Measurements from ENCODE around the gene RPSA. TPM values are rescaled to one million over a fixed set of nuclear protein-coding genes. Genes with fewer than 3 reads are reported as not detected.
"Not testable (repeated sequence)": the region's sequence is repeated elsewhere in the genome, so short reads cannot be mapped to it uniquely, and the experiment has no call there.

The RPSA gene
- total RNA-seq, 1 experiment from 2014 or later: 1,831 TPM

DNA sequence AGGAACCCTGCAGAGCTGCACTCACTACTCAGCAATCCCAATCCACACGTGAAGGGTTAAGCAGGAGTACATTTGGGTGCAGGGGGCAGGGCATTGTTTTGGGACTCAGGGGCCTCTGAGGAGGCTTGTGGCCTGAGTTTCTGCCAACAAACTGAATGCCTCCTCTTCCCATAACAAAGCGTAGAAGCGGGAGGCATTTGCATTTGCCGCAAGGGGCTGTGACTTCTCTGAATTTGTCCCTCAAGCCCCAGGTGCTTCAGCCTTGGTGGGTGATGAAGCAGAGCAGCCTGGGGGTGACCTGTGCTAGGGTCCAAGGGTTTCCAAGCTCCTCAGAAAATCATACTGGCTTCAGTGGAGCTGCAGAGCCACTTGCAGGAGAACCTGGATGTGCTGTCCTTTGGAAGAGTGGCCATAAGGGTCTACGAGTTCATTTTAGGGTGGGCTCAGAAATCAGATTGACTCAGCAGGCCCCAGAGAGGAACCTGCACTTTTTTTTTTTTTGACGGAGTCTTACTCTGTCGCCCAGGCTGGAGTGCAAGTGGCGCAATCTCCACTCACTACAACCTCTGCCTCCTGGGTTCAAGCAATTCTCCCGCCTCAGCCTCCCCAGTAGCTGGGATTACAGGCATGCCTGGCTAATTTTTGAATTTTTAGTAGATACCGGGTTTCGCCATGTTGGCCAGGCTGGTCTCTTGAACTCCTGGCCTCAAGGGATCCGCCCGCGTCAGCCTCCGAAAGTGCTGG is 1.4 kb upstream of the RPSA start:
- peaks cover 12% of the 10 kb centered on the region for H3K4me1 ChIP-seq (replicated peaks)
- H3K36me3 ChIP-seq: peaks cover 33% of the 10 kb centered on the region
- no peak overlapping the region for H3K27ac ChIP-seq
- no peaks in the 10 kb centered on the region for H3K27me3 ChIP-seq (replicated peaks)
- no peak for DNase-seq (ENCODE audit: low read depth in 1 of 2, low spot score in 2 of 2)
- H3K4me3 ChIP-seq: no peak overlapping the region
- H3K9me3 ChIP-seq (replicated peaks): no peaks in the 10 kb centered on the region

DNA sequence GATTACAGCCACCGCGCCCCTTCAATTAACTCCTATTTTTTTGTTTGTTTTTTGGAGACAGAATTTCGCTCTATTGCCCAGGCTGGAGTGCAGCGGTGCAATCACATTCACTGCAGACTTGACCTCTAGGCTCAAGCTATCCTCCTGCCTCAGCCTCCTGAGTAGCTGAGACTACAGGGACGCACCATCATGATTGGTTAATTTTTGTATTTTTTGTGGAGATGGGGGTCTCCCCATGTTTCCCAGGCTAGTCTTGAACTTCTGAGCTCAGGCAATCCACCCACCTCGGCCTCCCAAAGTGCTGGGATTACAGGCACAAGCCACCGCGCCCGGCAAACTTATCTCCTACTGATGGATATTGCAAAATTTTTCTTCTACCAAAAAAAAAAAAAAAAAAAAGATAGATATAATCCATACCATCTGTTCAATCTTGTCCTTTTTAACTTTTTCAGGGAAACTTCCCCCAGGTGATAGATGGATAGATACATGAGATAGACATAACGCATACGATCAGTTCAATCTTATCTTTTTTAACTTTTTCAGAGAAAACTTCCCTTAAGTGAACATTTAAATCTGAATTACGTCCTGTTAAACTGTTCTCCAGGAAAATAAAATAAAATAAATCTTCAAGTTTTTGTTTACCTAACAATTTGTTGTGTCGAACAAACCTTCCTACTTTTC is 693 bp upstream of the RPSA start:
- H3K4me3 ChIP-seq: peak overlapping the region; percentile 63
- no peak for DNase-seq (ENCODE audit: low read depth in 1 of 2, low spot score in 2 of 2)
- H3K36me3 ChIP-seq: peaks cover 40% of the 10 kb centered on the region
- H3K4me1 ChIP-seq (replicated peaks): peaks cover 12% of the 10 kb centered on the region
- peak overlapping the region; percentile 77 for H3K27ac ChIP-seq
- no peaks in the 10 kb centered on the region for H3K9me3 ChIP-seq (replicated peaks)
- H3K27me3 ChIP-seq (replicated peaks): no peaks in the 10 kb centered on the region

DNA sequence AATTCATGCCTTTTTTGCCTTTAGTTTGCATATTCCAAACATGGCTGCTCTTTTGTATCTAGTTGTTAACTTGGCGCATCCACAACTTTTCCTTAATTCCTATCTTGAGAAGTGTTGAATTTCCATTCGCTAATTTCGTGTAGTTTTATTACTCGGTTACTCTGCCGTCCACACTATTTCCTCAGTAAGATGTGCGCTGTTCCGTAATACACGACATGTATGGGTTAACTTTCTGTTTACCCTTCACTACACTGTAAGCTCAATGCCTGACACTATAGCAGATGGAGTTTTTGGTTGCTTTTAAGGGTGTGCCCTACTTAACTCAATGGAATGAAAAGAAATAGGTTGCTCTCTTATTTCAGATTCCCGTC is 724 bp downstream of the RPSA start:
- Histone ChIP-seq H3K27ac (peak overlapping the region; percentile 77), H3K4me3 (peak overlapping the region; percentile 63), H3K9me3 (replicated peaks) (no peaks in the 10 kb centered on the region), H3K4me1 (replicated peaks) (peaks cover 12% of the 10 kb centered on the region), H3K27me3 (replicated peaks) (no peaks in the 10 kb centered on the region), H3K36me3 (peaks cover 54% of the 10 kb centered on the region)
- DNase-seq (ENCODE audit: low read depth in 1 of 2, low spot score in 2 of 2): peak in 1 of 2 experiments; percentile 7

DNA sequence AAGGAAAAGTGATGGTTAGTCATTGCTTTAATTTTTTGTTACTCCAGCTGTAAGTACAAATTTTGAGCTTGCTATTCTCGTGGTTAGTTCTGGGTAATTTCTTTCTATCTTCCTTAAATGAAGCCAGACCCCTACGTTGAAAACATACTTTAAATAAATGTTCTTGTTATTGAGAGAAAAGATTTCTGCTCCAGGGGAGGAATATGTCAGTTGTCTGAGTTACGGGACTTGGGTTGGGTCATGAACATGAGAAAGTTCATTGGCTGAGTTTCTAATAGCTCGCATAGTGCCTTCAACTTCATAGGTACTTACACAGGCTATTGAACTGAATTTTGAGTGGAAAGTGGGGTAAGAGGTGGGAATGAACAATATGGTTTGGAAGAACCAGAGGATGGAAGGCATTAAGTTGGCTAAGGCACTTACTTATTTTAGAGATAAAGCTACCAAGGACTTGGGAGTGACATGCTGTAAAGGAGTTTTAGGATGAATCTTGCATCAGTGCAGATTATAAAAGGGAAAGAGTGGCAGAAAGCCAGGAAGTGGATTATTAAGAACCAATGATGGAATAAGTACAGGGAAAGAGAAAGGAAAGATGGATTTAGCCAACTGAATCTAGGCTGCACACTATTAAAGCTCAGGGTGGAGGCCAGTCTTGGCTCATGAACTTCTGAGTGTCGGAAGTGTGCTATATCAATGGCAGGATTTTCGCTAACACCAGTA is 1.4 kb downstream of the RPSA start:
- no peaks in the 10 kb centered on the region for H3K9me3 ChIP-seq (replicated peaks)
- no peak overlapping the region for H3K27ac ChIP-seq
- H3K4me3 ChIP-seq: peak overlapping the region; percentile 63
- H3K27me3 ChIP-seq (replicated peaks): no peaks in the 10 kb centered on the region
- H3K4me1 ChIP-seq (replicated peaks): peaks cover 12% of the 10 kb centered on the region
- peaks cover 61% of the 10 kb centered on the region for H3K36me3 ChIP-seq
- DNase-seq (ENCODE audit: low read depth in 1 of 2, low spot score in 2 of 2): no peak

DNA sequence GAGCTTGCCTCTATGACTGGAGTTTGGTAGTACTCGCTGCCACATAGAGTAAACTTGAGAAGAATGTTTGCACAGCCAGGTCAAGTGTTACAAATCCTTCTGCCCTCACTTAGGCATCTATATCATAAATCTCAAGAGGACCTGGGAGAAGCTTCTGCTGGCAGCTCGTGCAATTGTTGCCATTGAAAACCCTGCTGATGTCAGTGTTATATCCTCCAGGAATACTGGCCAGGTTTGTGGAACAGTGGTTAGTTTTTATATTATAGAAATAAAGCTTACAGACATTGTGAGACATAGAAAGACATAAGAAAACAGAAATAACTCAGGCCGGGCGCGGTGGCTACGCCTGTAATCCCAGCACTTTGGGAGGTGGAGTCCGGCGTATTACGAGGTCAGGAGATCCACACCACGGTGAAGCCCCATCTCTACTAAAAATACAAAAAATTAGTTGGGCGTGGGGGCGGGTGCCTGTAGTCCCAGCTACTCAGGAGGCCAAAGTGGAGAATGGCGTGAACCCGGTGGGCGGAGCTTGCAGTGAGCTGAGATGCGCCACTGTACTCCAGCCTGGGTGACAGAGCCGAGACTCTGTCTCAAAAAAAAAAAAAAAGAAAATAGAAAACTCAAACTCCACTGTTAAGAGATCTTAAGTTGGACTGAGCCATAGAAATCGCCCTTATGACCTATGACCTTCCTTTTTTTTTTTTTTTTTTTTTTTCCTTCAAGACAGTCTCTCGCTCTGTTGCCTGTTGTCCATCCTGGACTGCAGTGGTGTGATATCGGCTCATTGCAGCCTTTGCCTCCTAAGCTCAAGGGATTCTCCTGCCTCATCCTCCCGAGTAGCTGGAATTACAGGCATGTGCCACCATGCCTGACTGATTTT is 2.2 kb downstream of the RPSA start:
- Histone ChIP-seq H3K4me1 (replicated peaks) (peaks cover 12% of the 10 kb centered on the region), H3K27ac (no peak overlapping the region), H3K36me3 (peaks cover 69% of the 10 kb centered on the region), H3K27me3 (replicated peaks) (no peaks in the 10 kb centered on the region), H3K9me3 (replicated peaks) (no peaks in the 10 kb centered on the region), H3K4me3 (peak overlapping the region; percentile 63; the same call in 1 of the 2 replicates)
- DNase-seq (ENCODE audit: low read depth in 1 of 2, low spot score in 2 of 2): no peak

DNA sequence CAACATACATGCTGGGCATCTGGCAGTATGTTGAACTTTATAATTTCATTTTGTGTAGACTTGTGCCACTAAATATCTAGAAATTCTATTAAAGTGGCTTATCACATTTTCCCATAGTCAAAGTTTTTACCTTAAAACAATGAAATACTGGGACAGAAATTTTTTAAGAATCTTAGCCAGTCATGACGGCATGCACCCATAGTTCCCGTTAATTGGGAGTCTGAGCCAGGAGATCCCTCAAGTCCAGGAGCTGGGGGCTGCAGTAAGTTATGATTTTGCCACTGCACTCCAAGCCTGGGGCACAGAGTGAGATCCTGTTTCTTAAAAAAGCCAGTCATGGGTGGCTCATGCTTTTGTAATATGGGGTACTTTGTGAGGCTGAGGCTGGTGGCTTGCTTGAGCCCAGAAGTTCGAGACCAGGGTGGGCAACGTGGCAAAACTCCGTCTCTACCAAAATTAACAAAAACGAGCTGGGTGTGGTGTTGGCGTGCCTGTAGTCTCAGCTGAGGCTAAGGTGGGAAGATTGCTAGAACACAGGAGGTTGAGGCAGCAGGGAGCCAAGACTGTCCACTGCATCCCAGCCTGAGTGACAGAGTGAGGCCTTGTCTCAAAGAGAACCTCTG is 3.1 kb downstream of the RPSA start:
- Histone ChIP-seq H3K9me3 (replicated peaks) (no peaks in the 10 kb centered on the region), H3K27me3 (replicated peaks) (no peaks in the 10 kb centered on the region), H3K27ac (no peak overlapping the region), H3K4me3 (no peak overlapping the region), H3K4me1 (replicated peaks) (peaks cover 12% of the 10 kb centered on the region), H3K36me3 (peaks cover 78% of the 10 kb centered on the region)
- no peak for DNase-seq (ENCODE audit: low read depth in 1 of 2, low spot score in 2 of 2)

DNA sequence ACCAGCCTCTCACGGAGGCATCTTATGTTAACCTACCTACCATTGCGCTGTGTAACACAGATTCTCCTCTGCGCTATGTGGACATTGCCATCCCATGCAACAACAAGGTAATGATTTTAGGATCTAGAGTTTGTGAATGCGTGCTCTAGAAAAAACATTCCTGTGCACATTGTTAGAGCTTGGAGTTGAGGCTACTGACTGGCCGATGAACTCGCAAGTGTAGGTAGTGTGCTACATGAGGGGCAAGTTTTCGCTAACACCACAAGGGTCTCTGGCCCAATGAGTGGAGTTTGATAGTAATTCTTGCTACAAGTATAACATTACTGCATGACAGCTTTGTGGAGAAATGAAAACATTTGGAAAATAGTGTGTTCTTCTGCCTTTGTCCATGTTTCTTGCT is 4.4 kb downstream of the RPSA start:
- Histone ChIP-seq H3K27ac (no peak overlapping the region), H3K27me3 (replicated peaks) (no peaks in the 10 kb centered on the region), H3K4me1 (replicated peaks) (peaks cover 12% of the 10 kb centered on the region), H3K9me3 (replicated peaks) (no peaks in the 10 kb centered on the region), H3K4me3 (no peak overlapping the region), H3K36me3 (peaks cover 86% of the 10 kb centered on the region)
- DNase-seq (ENCODE audit: low read depth in 1 of 2, low spot score in 2 of 2): no peak

DNA sequence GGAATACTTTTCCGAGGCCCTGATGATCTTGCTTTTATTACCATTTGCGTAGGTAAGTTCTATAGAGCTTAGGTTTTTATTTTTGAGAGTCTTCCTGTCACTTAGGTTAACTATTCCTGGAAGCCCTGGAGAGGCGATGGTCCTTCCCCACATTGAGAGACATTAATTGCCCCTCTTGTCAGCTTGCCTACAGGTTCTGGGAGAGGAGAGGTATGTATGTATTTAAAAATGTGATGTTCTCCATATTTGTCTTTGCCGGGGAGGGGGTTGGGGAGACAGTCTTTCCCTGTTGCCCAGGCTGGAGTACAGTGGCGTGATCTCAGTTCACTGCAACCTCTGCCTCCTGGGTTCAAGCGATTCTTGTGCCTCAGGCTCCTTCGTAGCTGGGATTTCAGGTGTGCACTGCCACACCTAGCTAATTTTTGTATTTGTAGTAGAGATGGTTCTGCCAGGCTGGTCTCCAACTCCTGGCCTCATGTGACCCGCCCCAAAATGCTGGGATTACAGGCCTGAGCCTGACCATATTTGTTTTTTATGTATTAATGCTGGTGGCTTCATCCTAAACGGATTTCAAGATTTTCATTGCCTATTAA is 6.2 kb downstream of the RPSA start:
- Histone ChIP-seq H3K4me3 (no peak overlapping the region), H3K27me3 (replicated peaks) (no peaks in the 10 kb centered on the region), H3K27ac (no peak overlapping the region), H3K9me3 (replicated peaks) (no peaks in the 10 kb centered on the region), H3K4me1 (replicated peaks) (peaks cover 7% of the 10 kb centered on the region), H3K36me3 (peaks cover 75% of the 10 kb centered on the region)
- no peak for DNase-seq (ENCODE audit: low read depth in 1 of 2, low spot score in 2 of 2)

DNA sequence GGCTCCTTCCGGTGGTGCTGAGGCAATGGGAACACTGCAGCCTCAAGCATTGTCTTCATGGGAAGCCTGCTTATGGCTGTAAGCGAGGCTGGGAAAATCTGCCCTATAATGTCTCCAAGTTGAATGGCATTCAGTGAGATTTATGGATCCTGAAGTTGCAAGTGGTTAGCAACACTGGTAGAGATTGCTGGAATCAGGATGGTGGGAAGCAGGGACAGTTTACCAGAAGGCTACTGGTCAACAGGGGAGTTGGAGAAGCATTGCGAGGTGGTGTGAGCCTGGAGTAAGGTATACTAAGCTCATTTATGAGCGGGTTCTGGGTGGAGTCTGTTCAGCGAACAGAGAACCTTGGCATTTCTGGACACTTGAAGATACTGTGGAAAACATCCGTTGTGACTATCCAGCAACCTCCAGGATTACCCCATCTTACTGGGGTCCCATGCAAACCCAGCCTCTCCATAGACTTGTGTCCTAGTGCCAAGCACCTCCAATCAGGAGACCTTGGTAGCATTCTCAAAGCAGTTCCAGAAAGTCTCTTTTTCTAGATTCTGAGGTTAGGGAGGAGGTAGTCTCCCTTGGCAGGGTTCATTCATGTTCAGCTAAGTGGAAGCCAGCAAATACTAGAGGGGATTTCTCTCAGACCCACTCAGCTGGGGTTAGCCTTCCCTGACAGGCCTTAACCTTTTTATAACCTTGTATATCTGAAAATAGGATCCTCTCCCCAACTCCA is 7.3 kb downstream of the RPSA start:
- Histone ChIP-seq H3K36me3 (peaks cover 64% of the 10 kb centered on the region), H3K4me1 (replicated peaks) (no peaks in the 10 kb centered on the region), H3K27me3 (replicated peaks) (no peaks in the 10 kb centered on the region), H3K4me3 (no peak overlapping the region), H3K9me3 (replicated peaks) (no peaks in the 10 kb centered on the region), H3K27ac (no peak overlapping the region)
- DNase-seq (ENCODE audit: low read depth in 1 of 2, low spot score in 2 of 2): no peak

DNA sequence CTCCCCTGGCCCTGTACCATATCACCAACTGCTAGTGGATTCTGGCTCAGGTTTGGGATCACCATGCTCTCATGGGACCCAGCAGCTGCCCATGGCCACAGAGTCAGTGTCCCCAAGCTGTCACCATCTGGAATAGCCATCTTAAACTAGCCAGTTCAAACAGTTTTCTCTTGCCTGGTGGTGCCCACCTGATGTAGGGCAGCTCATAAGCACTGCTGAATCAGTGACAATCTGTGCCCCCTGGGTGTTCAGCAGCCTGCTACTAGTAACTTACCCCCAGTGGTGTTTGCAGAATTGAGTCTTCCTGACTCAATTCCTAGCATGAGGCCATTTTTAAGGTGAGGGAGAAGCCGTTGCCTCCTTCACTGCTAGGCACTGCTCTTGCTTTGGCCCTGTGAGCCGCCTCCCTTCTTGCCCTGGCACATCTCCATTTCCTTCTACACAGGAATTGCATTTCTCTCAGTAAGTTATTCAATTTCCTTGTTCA is 7.9 kb downstream of the RPSA start:
- Histone ChIP-seq H3K27ac (no peak overlapping the region), H3K27me3 (replicated peaks) (no peaks in the 10 kb centered on the region), H3K4me3 (no peak overlapping the region), H3K9me3 (replicated peaks) (no peaks in the 10 kb centered on the region), H3K36me3 (peaks cover 60% of the 10 kb centered on the region), H3K4me1 (replicated peaks) (no peaks in the 10 kb centered on the region)
- no peak for DNase-seq (ENCODE audit: low read depth in 1 of 2, low spot score in 2 of 2)

DNA sequence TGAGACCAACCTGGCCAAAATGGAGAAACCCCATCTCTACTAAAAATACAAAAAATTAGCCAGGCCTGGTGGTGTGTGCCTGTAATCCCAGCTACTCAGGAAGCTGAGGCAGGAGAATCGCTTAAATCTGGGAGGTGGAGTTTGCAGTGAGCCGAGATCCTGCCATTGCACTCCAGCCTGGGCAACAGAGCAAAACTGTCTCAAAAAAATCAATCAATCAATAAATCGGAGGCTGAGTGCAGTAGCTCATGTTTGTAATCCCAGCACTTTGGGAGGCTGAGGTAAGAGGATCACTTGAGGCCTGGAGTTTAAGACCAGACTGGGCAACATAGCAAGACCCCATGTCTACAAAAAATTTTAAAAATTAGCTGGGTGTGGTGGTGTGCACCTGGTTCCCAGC is 8.8 kb downstream of the RPSA start:
- H3K27ac ChIP-seq; H3K27me3 ChIP-seq (replicated peaks); H3K4me3 ChIP-seq; H3K4me1 ChIP-seq (replicated peaks); DNase-seq (ENCODE audit: low read depth in 1 of 2, low spot score in 2 of 2); H3K9me3 ChIP-seq (replicated peaks): not testable (repeated sequence)
- H3K36me3 ChIP-seq: peaks cover 51% of the 10 kb centered on the region

DNA sequence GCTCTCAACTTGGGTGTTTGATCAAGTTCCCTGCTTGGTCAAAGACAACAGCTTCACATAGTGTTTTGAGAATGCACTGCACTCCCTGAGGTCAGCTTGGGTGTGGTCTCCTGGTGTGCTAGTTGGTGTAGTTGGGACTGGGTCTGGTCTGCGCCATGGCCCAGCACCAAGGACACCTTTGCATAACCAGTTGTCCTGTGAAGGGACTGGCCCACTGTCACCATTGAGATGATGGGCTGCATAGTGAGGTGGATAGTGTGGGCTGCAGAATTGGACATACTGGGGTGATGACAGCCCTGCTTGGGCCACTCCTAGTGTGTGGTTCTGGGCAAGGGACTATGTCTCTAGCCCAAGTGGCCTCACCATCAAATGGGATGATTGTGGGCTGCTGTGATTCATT is 9.5 kb downstream of the RPSA start:
- H3K27ac ChIP-seq: no peak overlapping the region
- H3K4me3 ChIP-seq: no peak overlapping the region
- no peaks in the 10 kb centered on the region for H3K27me3 ChIP-seq (replicated peaks)
- H3K4me1 ChIP-seq (replicated peaks): no peaks in the 10 kb centered on the region
- H3K36me3 ChIP-seq: peaks cover 44% of the 10 kb centered on the region
- H3K9me3 ChIP-seq (replicated peaks): no peaks in the 10 kb centered on the region
- DNase-seq (ENCODE audit: low read depth in 1 of 2, low spot score in 2 of 2): no peak

All from SJSA1 (cell line).